GM10266 (cell line): ENCODE data around the gene EVA1C.
"Not testable (repeated sequence)": the region's sequence is repeated elsewhere in the genome, so short reads cannot be mapped to it uniquely, and the experiment has no call there.

Source experiments
- DNase-seq: peaks from one replicate; pipeline ENCODE4 v3.0.0; 2012; ENCODE audit errors: extremely low spot score
- TF ChIP-seq, protein P1 (sequence below): IDR thresholded peaks from 2 replicates; pipeline ENCODE4 v1.5.1; 2012; ENCODE audit warnings: mild to moderate bottlenecking, low read depth; ENCODE audit not compliant: control insufficient read depth, insufficient read depth; ENCODE audit errors: missing control alignments

EVA1C gene

DNA sequence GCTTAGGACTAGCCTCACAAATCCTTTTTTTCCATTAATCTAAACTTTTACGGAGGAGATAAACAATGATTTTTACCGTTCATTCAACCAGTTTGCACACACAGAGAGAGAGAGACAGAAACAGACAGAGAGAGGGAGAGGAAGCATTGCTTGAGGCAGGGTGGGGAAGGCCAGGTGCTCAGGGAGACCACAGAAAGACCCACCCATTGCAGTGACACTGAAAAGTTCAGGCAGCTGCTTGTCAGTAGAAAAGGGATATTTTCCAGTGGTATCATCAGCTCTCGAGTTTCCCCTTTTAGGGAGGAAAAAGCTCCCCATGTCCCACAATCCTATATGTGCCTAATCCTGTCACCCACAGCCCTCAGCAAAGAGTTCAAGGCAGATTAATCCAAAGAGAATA lies 145.6 kb downstream of the EVA1C start:
- TF ChIP-seq, protein P1, sequence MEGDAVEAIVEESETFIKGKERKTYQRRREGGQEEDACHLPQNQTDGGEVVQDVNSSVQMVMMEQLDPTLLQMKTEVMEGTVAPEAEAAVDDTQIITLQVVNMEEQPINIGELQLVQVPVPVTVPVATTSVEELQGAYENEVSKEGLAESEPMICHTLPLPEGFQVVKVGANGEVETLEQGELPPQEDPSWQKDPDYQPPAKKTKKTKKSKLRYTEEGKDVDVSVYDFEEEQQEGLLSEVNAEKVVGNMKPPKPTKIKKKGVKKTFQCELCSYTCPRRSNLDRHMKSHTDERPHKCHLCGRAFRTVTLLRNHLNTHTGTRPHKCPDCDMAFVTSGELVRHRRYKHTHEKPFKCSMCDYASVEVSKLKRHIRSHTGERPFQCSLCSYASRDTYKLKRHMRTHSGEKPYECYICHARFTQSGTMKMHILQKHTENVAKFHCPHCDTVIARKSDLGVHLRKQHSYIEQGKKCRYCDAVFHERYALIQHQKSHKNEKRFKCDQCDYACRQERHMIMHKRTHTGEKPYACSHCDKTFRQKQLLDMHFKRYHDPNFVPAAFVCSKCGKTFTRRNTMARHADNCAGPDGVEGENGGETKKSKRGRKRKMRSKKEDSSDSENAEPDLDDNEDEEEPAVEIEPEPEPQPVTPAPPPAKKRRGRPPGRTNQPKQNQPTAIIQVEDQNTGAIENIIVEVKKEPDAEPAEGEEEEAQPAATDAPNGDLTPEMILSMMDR = no peak
- no peak for DNase-seq

DNA sequence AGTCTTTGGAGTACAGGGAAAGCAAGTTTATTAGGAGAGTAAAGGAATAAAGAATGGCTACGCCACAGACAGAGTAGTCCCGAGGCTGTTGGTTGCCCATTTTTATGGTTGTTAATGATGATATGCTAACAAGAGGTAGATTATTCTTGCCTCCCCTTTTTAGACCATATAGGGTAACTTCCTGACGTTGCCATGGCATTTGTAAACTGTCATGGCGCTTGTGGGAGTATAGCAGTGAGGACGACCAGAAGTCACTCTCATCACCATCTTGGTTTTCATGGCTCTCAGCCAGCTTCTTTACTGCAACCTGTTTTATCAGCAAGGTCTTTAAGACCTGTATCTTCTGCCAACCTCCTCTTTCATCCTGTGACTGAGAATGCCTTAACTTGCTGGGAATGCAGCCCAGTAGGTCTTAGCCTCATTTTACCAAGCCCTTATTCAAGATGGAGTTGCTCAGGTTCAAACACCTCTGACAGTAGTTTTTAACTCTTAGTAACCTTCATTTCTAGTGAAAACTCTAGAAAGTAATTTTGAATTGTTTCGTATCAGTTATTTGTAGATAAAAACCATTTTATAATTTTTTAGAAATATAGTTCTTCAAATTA lies 146.6 kb downstream of the EVA1C start:
- TF ChIP-seq, protein P1 = no peak

DNA sequence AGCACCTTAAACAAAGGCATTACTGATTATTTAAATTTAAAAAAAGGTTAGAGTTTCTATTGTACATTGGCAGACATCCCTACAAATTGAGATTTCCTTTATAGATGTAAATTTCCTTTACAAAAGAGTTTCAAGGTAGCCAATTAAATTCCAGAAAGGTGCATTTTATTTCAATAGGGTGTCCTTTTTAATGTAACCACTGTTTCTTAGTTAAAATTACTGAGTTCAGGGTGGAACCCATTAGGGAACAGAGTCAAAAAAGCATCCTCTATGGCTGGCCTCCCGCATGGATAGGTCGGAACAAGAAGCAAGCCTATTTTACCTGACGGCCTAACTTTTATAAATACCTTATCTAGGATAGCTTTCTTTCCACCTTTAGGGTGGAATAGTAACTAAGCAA lies 148.4 kb downstream of the EVA1C start:
- no peak for DNase-seq
- TF ChIP-seq, protein P1 = no peak

More for the DNA sequence above, 146.6 kb downstream of the EVA1C start:
- DNase-seq = no peak

DNA sequence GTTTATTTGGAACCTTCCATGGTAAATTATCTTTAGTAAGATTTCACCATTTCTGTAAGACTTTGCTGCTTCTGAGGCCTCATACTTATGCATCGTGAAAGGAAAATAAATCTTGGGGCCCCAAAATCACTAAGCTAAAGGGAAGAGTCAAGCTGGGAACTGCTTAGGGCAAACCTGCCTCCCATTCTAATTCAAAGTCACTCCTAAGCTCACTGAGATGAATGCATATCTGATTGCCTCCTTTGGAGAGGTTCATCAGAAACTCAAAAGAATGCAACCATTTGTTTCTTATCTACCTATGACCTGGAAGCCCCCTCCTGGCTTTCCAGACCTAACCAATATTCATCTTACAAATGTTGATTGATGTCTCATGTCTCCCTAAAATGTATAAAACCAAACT lies 149.0 kb downstream of the EVA1C start:
- DNase-seq = not testable (repeated sequence)

DNA sequence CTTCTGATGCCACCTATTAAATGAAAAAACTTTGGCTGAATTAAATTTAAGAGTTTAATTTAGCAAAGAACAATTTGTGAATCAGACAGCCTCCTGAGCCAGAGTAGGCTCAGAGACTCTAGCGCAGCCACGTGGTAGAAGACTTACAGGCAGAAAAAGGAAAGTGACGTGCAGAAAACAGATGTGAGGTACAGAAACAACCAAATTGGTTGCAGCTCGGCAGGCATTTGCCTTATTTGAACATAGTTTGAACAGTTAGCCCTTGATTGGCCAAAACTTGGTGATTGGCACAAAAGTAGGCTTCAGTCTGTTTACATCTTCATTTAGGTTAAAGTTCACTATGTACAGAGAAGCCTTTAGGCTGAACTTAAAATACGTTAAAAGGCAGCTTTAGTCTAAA lies 149.9 kb downstream of the EVA1C start:
- TF ChIP-seq, protein P1 = no peak
- DNase-seq = no peak

DNA sequence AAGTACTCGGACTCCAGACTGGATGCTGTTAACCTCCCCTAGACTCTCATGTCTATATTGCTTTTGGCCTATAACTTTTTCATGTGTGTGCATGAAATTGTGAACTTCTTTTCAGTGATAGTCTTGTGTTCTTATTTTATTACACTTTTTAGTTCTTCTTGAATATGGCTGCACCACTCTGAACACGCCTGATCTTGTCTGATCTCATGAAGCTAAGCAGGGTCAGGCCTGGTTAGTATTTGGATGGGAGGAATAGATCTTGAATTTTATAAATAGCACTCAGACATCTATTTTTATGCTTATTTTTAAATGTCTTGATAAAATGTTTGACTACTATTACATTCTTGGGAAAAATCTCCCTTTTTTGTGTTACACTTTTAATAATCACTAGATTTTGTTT lies 150.4 kb downstream of the EVA1C start:
- DNase-seq = no peak
- TF ChIP-seq, protein P1 = no peak
